BE2C (cell line): Measurements from ENCODE around the gene PBX2.

Experiments used
- DNase-seq: peaks from one replicate; pipeline ENCODE4 v3.0.0-alpha.2; 2020
- H3K27me3 ChIP-seq: fragments of 250-450 bp; sonication (Bioruptor Pico); 2 replicates; pipeline ENCODE4 v1.5.1; 2020; ENCODE audit warnings: mild to moderate bottlenecking
- H3K36me3 ChIP-seq: fragments of 250-450 bp; sonication (Bioruptor Pico); 2 replicates; pipeline ENCODE4 v1.5.1; 2020; ENCODE audit warnings: mild to moderate bottlenecking
- H3K4me1 ChIP-seq: fragments of 250-450 bp; sonication (Bioruptor Pico); 2 replicates; pipeline ENCODE4 v1.5.1; 2020
- H3K4me3 ChIP-seq: 2 replicates; pipeline ENCODE4 v1.5.1; 2011; ENCODE audit warnings: low read depth, low read length
- H3K9me3 ChIP-seq: fragments of 250-450 bp; sonication (Bioruptor Pico); 2 replicates; pipeline ENCODE4 v1.5.1; 2020
- TF ChIP-seq, protein P1 (sequence below): IDR thresholded peaks from 2 replicates; pipeline ENCODE4 v1.5.1; 2012; ENCODE audit warnings: mild to moderate bottlenecking, low read depth, low read length

PBX2 gene

DNA sequence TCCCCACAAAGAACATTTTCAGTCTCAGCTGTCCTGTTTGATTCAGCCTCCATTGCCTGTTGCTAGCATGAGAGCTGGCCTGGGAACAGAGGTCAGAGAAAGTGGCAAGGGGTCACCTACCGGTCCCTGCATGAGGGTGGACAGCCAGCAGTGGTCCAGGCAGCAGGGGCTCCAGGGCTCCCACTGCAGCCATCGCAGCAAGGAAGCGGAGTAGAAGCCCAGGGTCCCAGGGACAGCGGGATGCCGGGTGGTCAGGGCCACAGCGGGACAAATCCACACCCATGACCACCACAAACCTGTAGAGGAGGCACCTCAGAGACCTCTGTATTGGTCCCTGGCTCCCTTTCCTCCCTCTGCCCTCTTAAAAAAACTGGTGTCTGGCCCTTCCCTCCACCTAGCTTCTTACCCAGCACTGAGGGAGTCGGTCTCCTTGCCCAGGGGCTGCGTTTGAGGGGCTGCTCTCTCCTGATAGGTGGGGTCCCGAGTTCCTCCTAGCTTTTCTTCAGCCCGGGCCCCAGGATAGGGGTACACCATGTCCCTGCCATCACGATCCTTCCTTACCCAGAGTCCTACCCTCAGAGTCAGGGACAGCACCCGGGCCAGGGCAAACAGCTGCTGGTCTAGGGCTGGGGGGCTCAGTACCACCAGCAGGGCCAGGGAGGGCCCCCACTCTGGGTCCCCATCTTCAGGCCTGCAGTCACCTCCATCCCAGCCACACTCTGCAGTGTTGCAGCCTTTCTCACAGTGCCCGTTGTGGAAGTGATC lies 10.9 kb upstream of the PBX2 start:
- no peak for DNase-seq
- no peaks in the 10 kb centered on the region for H3K9me3 ChIP-seq
- H3K36me3 ChIP-seq: no peaks in the 10 kb centered on the region

DNA sequence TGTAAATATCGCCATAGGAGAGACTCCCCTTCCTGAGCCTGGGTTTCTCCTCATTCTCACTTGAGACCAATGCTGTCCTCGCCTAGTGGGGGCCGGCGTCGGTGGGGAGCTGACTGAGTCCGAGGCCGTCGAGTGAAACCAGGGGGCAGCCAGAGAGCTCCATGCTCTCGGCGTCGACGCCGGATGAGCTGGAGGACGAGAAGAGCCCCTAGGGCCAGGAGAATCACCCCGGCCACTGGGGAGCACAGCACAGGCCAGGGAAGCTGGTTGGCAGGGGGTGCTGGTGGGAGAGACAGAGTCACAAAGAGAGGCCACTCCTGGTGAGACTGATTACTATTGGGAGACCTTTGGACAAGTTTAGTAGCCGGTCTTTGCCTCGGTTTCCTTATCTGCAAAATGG lies 8.9 kb upstream of the PBX2 start:
- peaks cover 2% of the 10 kb centered on the region; the same call in 1 of the 2 replicates for H3K4me1 ChIP-seq
- no peaks in the 10 kb centered on the region for H3K27me3 ChIP-seq
- H3K9me3 ChIP-seq: no peaks in the 10 kb centered on the region
- no peak for DNase-seq
- no peak overlapping the region for H3K4me3 ChIP-seq
- H3K36me3 ChIP-seq: no peaks in the 10 kb centered on the region
- TF ChIP-seq, protein P1, sequence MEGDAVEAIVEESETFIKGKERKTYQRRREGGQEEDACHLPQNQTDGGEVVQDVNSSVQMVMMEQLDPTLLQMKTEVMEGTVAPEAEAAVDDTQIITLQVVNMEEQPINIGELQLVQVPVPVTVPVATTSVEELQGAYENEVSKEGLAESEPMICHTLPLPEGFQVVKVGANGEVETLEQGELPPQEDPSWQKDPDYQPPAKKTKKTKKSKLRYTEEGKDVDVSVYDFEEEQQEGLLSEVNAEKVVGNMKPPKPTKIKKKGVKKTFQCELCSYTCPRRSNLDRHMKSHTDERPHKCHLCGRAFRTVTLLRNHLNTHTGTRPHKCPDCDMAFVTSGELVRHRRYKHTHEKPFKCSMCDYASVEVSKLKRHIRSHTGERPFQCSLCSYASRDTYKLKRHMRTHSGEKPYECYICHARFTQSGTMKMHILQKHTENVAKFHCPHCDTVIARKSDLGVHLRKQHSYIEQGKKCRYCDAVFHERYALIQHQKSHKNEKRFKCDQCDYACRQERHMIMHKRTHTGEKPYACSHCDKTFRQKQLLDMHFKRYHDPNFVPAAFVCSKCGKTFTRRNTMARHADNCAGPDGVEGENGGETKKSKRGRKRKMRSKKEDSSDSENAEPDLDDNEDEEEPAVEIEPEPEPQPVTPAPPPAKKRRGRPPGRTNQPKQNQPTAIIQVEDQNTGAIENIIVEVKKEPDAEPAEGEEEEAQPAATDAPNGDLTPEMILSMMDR: no peak

More for the DNA sequence above, 10.9 kb upstream of the PBX2 start:
- TF ChIP-seq, protein P1: no peak
- peaks cover 5% of the 10 kb centered on the region; the same call in 1 of the 2 replicates for H3K27me3 ChIP-seq
- no peaks in the 10 kb centered on the region for H3K4me1 ChIP-seq
- H3K4me3 ChIP-seq: no peak overlapping the region

DNA sequence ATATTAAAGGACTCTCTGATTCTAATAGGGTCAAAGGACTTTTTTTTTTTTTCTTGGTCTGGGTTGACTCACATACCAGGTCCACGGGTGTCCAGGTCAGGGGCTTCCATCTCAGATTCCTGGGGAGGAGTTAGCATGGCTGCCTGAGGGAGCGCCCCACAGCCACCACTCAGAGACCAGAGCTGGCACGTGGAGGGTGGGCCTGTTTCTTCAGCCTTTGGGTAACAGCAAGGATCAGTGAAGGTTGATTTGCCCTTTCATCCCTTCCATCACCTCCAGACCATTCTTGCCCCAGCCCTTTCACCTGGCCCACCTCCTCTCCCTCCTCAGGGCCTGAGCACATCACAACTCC lies 8.3 kb upstream of the PBX2 start:
- DNase-seq: no peak
- Histone ChIP-seq H3K36me3 (no peaks in the 10 kb centered on the region), H3K4me1 (peaks cover 2% of the 10 kb centered on the region; the same call in 1 of the 2 replicates), H3K4me3 (no peak overlapping the region), H3K27me3 (no peaks in the 10 kb centered on the region), H3K9me3 (no peaks in the 10 kb centered on the region)
- TF ChIP-seq, protein P1: no peak

DNA sequence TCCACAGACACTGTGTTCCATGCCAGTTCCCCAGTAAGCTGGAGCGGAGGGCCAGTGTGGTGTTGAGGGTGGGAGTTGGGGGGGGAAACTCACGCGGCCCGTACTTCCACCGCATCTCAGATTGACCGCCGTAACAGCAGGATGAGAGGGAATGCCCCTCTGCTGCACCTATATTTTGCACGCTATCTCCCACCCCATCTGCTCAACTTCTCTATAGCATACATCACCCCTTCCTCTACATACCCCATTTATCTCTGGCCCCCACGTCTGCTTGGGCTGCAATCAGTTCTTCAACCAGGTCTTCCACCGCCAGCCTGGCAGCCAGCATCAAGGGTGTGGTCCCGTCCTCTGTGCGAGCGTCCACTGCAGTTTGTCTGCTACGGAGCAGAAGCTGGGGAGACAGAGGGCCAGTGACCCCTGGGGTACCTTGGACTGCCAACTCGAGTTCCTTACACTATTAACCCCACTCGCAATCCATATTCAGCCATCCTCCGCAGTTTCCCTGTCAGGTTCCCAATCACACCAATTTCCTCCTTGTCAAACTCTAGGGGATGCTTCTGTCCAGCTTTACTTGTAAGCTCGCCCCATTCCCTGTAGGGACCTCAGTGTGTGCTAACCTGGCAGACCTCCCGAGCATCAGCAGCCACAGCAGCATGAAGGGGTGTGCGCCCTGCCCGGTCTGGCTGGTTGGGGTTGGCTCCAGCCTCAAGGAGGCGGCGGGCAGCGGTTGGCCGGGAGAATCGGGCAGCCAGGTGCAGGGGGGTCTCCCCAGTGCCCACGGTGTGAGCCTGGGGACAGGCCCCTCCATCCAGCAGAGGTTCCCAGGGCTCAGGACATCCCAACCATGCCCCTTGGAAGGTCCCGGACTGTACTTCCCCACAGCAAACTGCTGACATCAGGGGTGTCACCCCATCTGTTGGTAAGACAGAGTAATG lies 6.9 kb upstream of the PBX2 start:
- Histone ChIP-seq H3K9me3 (no peaks in the 10 kb centered on the region), H3K36me3 (no peaks in the 10 kb centered on the region), H3K4me1 (peaks cover 2% of the 10 kb centered on the region; the same call in 1 of the 2 replicates), H3K4me3 (peak overlapping the region; percentile 90), H3K27me3 (no peaks in the 10 kb centered on the region)
- no peak for DNase-seq
- TF ChIP-seq, protein P1: no peak

DNA sequence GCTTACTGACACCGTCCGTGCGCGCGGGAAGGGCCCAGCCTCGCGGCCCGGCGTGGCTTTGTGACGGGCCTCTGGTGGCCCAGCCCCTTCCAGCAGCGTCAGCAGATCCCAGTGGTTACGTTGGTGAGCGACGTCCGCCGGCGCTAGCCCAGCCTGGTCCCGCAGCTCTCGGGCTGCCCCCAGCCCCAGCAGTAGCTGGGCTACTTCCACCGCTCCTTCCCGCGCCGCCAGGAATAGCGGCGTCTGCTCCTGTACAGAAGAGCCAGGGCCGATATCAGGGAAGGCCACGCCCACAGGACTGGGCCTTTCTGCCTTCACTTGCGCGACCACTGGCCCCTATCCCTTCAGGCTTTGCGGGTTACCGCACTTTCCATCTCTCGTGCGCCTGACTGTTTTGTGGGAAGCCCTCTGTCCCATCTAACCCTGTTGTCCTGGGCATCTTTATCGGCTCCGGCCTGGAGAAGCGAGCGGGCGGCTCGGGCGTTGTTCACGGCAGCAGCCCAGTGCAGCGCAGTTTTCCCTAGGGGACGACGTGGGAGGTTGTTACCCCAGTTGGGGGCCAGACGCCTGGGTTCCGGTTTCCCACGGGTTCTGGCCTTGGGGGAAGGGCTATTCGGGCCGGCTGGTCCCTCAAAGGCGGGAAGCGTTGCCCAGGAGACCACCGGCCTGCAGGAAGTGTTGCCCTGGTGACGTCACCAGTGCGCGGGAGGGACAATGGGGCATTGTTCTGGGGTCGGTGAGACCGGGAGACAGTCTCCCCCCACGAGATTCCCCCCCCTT lies 6.1 kb upstream of the PBX2 start:
- H3K36me3 ChIP-seq: no peaks in the 10 kb centered on the region
- TF ChIP-seq, protein P1: no peak
- peaks cover 2% of the 10 kb centered on the region; the same call in 1 of the 2 replicates for H3K4me1 ChIP-seq
- peak; percentile 95 for DNase-seq
- no peaks in the 10 kb centered on the region for H3K9me3 ChIP-seq
- peak overlapping the region; percentile 90 for H3K4me3 ChIP-seq
- H3K27me3 ChIP-seq: no peaks in the 10 kb centered on the region
